Measurements from ENCODE around the gene SRPK1. TPM values are rescaled to one million over a fixed set of nuclear protein-coding genes. Genes with fewer than 3 reads are reported as not detected.
A peak's percentile ranks its signal among the peaks of the same experiment; 100 is the strongest.

Gene SRPK1
- total and polyA plus RNA-seq, 2 of the 13 experiments (the other 11 are each of a cell fraction or from before 2014, with no cell fraction given): 56.4 to 142 TPM

DNA sequence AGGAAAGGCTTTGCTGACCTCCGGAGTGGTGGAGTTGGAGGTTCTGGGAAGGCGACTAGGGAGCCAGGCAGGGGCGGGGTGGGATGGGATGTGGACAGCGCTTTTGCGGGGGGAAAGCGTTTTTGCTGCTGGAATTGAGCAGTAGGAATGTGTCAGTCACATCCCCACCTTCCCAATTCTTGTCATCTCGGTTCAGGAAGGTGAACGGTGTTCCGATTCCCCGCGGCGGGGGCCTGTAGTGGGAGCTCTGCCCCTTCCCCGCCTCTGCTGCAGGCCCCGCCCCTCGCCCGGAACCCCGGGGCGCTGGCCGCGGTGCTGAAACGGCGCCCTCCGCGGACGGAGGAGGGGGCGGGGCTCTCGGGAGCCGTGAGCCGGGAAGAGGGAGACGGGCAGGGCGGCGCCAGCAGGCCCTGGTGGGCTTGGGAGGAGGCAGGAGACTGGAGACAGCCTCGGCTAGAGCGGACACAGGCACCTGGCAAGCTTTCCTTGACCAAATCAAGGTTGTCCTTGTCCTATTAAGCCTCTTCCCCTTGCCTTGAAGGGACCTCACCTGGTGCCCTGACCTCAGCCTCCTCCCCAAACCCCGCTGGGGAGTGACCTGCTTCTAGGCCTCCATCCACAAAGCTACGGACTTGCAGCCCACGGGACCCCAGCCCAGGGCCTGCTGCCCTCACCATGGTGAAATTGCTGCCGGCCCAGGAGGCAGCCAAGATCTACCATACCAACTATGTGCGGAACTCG lies 115.7 kb downstream of the SRPK1 start, which contains the start of gene LHFPL5 (continued):
- TF ChIP-seq, protein P1, sequence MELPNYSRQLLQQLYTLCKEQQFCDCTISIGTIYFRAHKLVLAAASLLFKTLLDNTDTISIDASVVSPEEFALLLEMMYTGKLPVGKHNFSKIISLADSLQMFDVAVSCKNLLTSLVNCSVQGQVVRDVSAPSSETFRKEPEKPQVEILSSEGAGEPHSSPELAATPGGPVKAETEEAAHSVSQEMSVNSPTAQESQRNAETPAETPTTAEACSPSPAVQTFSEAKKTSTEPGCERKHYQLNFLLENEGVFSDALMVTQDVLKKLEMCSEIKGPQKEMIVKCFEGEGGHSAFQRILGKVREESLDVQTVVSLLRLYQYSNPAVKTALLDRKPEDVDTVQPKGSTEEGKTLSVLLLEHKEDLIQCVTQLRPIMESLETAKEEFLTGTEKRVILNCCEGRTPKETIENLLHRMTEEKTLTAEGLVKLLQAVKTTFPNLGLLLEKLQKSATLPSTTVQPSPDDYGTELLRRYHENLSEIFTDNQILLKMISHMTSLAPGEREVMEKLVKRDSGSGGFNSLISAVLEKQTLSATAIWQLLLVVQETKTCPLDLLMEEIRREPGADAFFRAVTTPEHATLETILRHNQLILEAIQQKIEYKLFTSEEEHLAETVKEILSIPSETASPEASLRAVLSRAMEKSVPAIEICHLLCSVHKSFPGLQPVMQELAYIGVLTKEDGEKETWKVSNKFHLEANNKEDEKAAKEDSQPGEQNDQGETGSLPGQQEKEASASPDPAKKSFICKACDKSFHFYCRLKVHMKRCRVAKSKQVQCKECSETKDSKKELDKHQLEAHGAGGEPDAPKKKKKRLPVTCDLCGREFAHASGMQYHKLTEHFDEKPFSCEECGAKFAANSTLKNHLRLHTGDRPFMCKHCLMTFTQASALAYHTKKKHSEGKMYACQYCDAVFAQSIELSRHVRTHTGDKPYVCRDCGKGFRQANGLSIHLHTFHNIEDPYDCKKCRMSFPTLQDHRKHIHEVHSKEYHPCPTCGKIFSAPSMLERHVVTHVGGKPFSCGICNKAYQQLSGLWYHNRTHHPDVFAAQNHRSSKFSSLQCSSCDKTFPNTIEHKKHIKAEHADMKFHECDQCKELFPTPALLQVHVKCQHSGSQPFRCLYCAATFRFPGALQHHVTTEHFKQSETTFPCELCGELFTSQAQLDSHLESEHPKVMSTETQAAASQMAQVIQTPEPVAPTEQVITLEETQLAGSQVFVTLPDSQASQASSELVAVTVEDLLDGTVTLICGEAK (IDR thresholded peaks at IDR 0.05): no peak
- TF ChIP-seq, protein P1 (CRISPR knock-in tag; IDR thresholded peaks at IDR 0.05): peak; percentile 94
- TF ChIP-seq IRX3 (CRISPR knock-in tag; IDR thresholded peaks at IDR 0.05; ENCODE audit: borderline replicate concordance, low read depth) (peak; percentile 99), POLR2AphosphoS2 (IDR thresholded peaks at IDR 0.05; ENCODE audit: low read depth, low read length) (no peak), ZNF709 (CRISPR knock-in tag; IDR thresholded peaks at IDR 0.05) (peak; percentile 99), TBL1XR1 (IDR thresholded peaks at IDR 0.05; ENCODE audit: borderline replicate concordance, low read length, partially characterized antibody) (no peak), AHR (CRISPR knock-in tag; IDR thresholded peaks at IDR 0.05) (peak; percentile 100), ZNF343 (CRISPR knock-in tag; IDR thresholded peaks at IDR 0.05) (peak; percentile 83; the same call in 1 of the 2 replicates), RFX3 (CRISPR knock-in tag; IDR thresholded peaks at IDR 0.05) (peak; percentile 57; the same call in 1 of the 2 replicates), MED8 (CRISPR knock-in tag; IDR thresholded peaks at IDR 0.05; ENCODE audit: insufficient replicate concordance) (no peak), ZSCAN29 (CRISPR knock-in tag; conservative IDR thresholded peaks at IDR 0.05) (no peak), NCOA5 (CRISPR knock-in tag; IDR thresholded peaks at IDR 0.05) (no peak), ONECUT2 (CRISPR knock-in tag; IDR thresholded peaks at IDR 0.05) (peak; percentile 78)
- TF ChIP-seq, protein P2, sequence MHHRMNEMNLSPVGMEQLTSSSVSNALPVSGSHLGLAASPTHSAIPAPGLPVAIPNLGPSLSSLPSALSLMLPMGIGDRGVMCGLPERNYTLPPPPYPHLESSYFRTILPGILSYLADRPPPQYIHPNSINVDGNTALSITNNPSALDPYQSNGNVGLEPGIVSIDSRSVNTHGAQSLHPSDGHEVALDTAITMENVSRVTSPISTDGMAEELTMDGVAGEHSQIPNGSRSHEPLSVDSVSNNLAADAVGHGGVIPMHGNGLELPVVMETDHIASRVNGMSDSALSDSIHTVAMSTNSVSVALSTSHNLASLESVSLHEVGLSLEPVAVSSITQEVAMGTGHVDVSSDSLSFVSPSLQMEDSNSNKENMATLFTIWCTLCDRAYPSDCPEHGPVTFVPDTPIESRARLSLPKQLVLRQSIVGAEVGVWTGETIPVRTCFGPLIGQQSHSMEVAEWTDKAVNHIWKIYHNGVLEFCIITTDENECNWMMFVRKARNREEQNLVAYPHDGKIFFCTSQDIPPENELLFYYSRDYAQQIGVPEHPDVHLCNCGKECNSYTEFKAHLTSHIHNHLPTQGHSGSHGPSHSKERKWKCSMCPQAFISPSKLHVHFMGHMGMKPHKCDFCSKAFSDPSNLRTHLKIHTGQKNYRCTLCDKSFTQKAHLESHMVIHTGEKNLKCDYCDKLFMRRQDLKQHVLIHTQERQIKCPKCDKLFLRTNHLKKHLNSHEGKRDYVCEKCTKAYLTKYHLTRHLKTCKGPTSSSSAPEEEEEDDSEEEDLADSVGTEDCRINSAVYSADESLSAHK (CRISPR knock-in tag; IDR thresholded peaks at IDR 0.05; ENCODE audit: borderline replicate concordance): peak; percentile 95; the same call in 1 of the 2 replicates
- TF ChIP-seq, protein P3, sequence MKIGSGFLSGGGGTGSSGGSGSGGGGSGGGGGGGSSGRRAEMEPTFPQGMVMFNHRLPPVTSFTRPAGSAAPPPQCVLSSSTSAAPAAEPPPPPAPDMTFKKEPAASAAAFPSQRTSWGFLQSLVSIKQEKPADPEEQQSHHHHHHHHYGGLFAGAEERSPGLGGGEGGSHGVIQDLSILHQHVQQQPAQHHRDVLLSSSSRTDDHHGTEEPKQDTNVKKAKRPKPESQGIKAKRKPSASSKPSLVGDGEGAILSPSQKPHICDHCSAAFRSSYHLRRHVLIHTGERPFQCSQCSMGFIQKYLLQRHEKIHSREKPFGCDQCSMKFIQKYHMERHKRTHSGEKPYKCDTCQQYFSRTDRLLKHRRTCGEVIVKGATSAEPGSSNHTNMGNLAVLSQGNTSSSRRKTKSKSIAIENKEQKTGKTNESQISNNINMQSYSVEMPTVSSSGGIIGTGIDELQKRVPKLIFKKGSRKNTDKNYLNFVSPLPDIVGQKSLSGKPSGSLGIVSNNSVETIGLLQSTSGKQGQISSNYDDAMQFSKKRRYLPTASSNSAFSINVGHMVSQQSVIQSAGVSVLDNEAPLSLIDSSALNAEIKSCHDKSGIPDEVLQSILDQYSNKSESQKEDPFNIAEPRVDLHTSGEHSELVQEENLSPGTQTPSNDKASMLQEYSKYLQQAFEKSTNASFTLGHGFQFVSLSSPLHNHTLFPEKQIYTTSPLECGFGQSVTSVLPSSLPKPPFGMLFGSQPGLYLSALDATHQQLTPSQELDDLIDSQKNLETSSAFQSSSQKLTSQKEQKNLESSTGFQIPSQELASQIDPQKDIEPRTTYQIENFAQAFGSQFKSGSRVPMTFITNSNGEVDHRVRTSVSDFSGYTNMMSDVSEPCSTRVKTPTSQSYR (CRISPR knock-in tag; IDR thresholded peaks at IDR 0.05; ENCODE audit: borderline replicate concordance): peak; percentile 91

All from HepG2 (cell line).